ENCODE measurements around the gene TMEM52. TPM values are rescaled to one million over a fixed set of nuclear protein-coding genes. Genes with fewer than 3 reads are reported as not detected.
A peak's percentile ranks its signal among the peaks of the same experiment; 100 is the strongest.

The TMEM52 gene
- total and polyA plus RNA-seq, 2 of the 8 experiments (the other 6 are each of a cell fraction or from before 2014, with no cell fraction given): 14.6 to 30.2 TPM

DNA sequence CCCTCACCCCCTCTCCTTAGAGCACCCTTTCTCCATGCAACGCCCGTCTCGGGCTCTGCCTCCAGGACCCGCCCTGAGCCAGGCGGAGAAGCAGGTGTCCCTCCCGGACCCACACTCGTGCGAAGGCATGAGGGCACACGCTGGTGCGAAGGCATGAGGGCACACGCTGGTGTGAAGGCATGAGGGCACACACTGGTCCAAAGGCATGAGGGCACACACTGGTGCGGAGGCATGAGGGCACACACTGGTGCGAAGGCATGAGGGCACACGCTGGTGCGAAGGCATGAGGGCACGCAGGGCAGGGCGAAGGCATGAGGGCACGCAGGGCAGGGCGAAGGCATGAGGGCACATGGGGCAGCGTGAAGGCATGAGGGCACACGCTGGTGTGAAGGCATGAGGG is 5.8 kb upstream of the TMEM52 start:
- H4K5ac ChIP-seq (ENCODE audit: insufficient read length, low read depth, low read length): no peak overlapping the region
- H4K91ac ChIP-seq (replicated peaks; ENCODE audit: insufficient read length, low read length): no peak overlapping the region
- H3K36me3 ChIP-seq (ENCODE audit: control insufficient read depth in 2 of 4, insufficient read depth in 4 of 4, low read length in 3 of 4): no peaks in the 10 kb centered on the region
- H4K8ac ChIP-seq (ENCODE audit: extremely low read depth, insufficient read depth, low read length): no peak overlapping the region
- no peak overlapping the region for H3K9ac ChIP-seq (replicated peaks in 1 of 4; ENCODE audit: extremely low read depth in 1 of 4, low read depth in 3 of 4, low read length in 3 of 4)
- H3K14ac ChIP-seq (ENCODE audit: insufficient read length): no peak overlapping the region
- no peak overlapping the region for H3K4me2 ChIP-seq (ENCODE audit: insufficient read depth in 1 of 2, low read depth in 2 of 2, low read length in 2 of 2)
- no peaks in the 10 kb centered on the region for H3K79me1 ChIP-seq (ENCODE audit: low read depth, low read length)
- no peak overlapping the region for H3K56ac ChIP-seq (replicated peaks; ENCODE audit: insufficient read length, low read depth, low read length)
- H2BK15ac ChIP-seq (ENCODE audit: low read length): peak overlapping the region; percentile 29; the same call in 1 of the 2 replicates
- DNase-seq (ENCODE audit: low read depth in 1 of 2, low spot score in 2 of 2) (no peak), FAIRE-seq (no peak)
- H3K4me1 ChIP-seq (replicated peaks in 1 of 4; ENCODE audit: control insufficient read depth in 3 of 4, insufficient read depth in 4 of 4, low read length in 3 of 4): peaks cover 0 to 4% (median 3%) of the 10 kb centered on the region in 4 experiments; a peak in 4 of 7 replicates
- no peak overlapping the region for H3K27ac ChIP-seq (ENCODE audit: low read depth, low read length)
- H4K20me1 ChIP-seq (replicated peaks in 1 of 2; ENCODE audit: control insufficient read depth in 1 of 2, insufficient read depth in 2 of 2, low read length in 2 of 2): no peaks in the 10 kb centered on the region
- TF ChIP-seq TAF7 (optimal IDR thresholded peaks at IDR 0.05; ENCODE audit: borderline replicate concordance, low read depth, low read length) (no peak), GABPA (IDR thresholded peaks at IDR 0.05; ENCODE audit: borderline replicate concordance, insufficient read depth, low read length) (no peak), TAF1 (IDR thresholded peaks at IDR 0.05; ENCODE audit: low read depth, low read length) (no peak), POLR2A (IDR thresholded peaks at IDR 0.05; ENCODE audit: control extremely low read depth in 1 of 2, low read depth in 2 of 2, low read length in 2 of 2) (no peak), RBBP5 (IDR thresholded peaks at IDR 0.05; ENCODE audit: borderline replicate concordance, low read depth, low read length) (no peak), NRF1 (IDR thresholded peaks at IDR 0.05; ENCODE audit: low read depth, low read length) (no peak), POU5F1 (IDR thresholded peaks at IDR 0.05; ENCODE audit: low read depth, low read length) (no peak), BCL11A (IDR thresholded peaks at IDR 0.05; ENCODE audit: low read depth in 2 of 2, low read length in 2 of 2) (no peak), SIN3A (conservative IDR thresholded peaks at IDR 0.05 in 1 of 2, IDR thresholded peaks at IDR 0.05 in 1 of 2; ENCODE audit: low read depth in 1 of 2, low read length in 2 of 2) (no peak)
- CTCF ChIA-PET (ENCODE audit: partially characterized antibody): interaction anchor here (0.7 to 3.4 kb wide), 5 partner anchors 19 to 260 kb away, joined by 3 to 21 read pairs (median 4); no protein-coding TSS in a partner anchor
- 0 out of 2 replicates have a peak overlapping the region, but pooled peaks have one; percentile 39 for H2BK5ac ChIP-seq (ENCODE audit: low read depth, low read length)
- no peaks in the 10 kb centered on the region for H3K79me2 ChIP-seq (ENCODE audit: control insufficient read depth in 1 of 2, insufficient read depth in 2 of 2, low read length in 2 of 2)
- H3K23me2 ChIP-seq (ENCODE audit: low read depth, low read length): no peaks in the 10 kb centered on the region; the same call in 1 of the 2 replicates
- no peak overlapping the region for H3K4ac ChIP-seq (replicated peaks; ENCODE audit: insufficient read length, low read depth, low read length)
- H3K23ac ChIP-seq (ENCODE audit: insufficient read length): no peak overlapping the region
- no peak overlapping the region for H3K18ac ChIP-seq (ENCODE audit: extremely low read depth, low read length)
- H2AFZ ChIP-seq (ENCODE audit: low read length): no peak overlapping the region
- peaks cover 0 to 15% of the 10 kb centered on the region in 2 experiments; a peak in 1 of 4 replicates for H3K9me3 ChIP-seq (ENCODE audit: insufficient read depth in 2 of 2, low read depth in 1 of 2, low read length in 1 of 2)
- H2BK12ac ChIP-seq (ENCODE audit: low read depth, low read length): peak overlapping the region; percentile 80; the same call in 1 of the 2 replicates
- WGBS, 2 experiments (ENCODE audit: extremely low coverage in 1 of 2, insufficient coverage in 1 of 2, insufficient read length in 1 of 2, insufficient replicate concordance in 2 of 2, low coverage in 1 of 2, low lambda C conversion rate in 2 of 2, missing lambda C conversion rate in 1 of 2): 89% methylated on average over 14 of the region's 21 CpGs; no CpG with 5 or more reads in 1 of the 2 experiments
- POLR2A ChIA-PET (ENCODE audit: partially characterized antibody): no interaction called here
- no peak overlapping the region for H2BK20ac ChIP-seq (ENCODE audit: low read length)
- peaks cover 0 to 2% (median under 1%) of the 10 kb centered on the region in 4 experiments; a peak in 1 of 7 replicates for H3K27me3 ChIP-seq (replicated peaks in 1 of 4; ENCODE audit: control insufficient read depth in 3 of 4, extremely low read depth in 1 of 4, insufficient read depth in 3 of 4, low read length in 3 of 4)
- no peak overlapping the region for H3K4me3 ChIP-seq (ENCODE audit: extremely low read depth in 1 of 4, insufficient read depth in 2 of 4, low read depth in 3 of 4, low read length in 4 of 4)
- H2AK5ac ChIP-seq (ENCODE audit: low read depth, low read length): 0 out of 2 replicates have a peak overlapping the region, but pooled peaks have one; percentile 65
- H2BK120ac ChIP-seq (replicated peaks; ENCODE audit: low read depth, low read length): no peak overlapping the region

Data from H1 (cell line).